Vagina (tissue), 2 donors: ENCODE results near the gene KRTAP12-3. TPM values are rescaled to one million over a fixed set of nuclear protein-coding genes. Genes with fewer than 3 reads are reported as not detected.

ENCODE experiments used
- DNase-seq, 2 donors: peaks; one replicate each; pipeline ENCODE4 v3.0.0-alpha.2; 2017; ENCODE audit errors: extremely low spot score in 2 of 2
- H3K27ac ChIP-seq: fragments of 200-600 bp; sonication (generic); one replicate; pipeline ENCODE4 v1.5.1; 2019
- H3K27me3 ChIP-seq: fragments of 200-600 bp; sonication (generic); one replicate; pipeline ENCODE4 v1.5.1; 2019
- H3K36me3 ChIP-seq, 2 donors: fragments of 200-600 bp; sonication (generic); one replicate each; pipeline ENCODE4 v1.5.1; 2017 to 2019
- H3K4me1 ChIP-seq: fragments of 200-600 bp; sonication (generic); one replicate; pipeline ENCODE4 v1.5.1; 2019
- H3K4me3 ChIP-seq, 2 donors: fragments of 200-600 bp; sonication (generic); 1 replicate in 1 of 2; 2 replicates in 1 of 2; pipeline ENCODE4 v1.5.1; 2016 to 2019
- H3K9me3 ChIP-seq: fragments of 200-600 bp; sonication (generic); one replicate; pipeline ENCODE4 v1.5.1; 2019
- CTCF ChIP-seq, 3 experiments: fragments of 450-650 bp in 2 of 3; fragments of 200-600 bp in 1 of 3; sonication (generic) in 1 of 3; IDR thresholded peaks; one replicate each; pipeline ENCODE4 v1.5.1; 2017 to 2019; ENCODE audit warnings: antibody characterized with exemption in 3 of 3, mild to moderate bottlenecking in 2 of 3, moderate library complexity in 2 of 3
- POLR2A ChIP-seq, 2 donors: fragments of 450-650 bp; IDR thresholded peaks; one replicate each; pipeline ENCODE4 v1.6.1; 2017; ENCODE audit warnings: antibody characterized with exemption in 2 of 2, mild to moderate bottlenecking in 2 of 2, moderate library complexity in 2 of 2
- POLR2AphosphoS5 ChIP-seq, 2 donors: sonication (generic); formaldehyde crosslinking; IDR thresholded peaks; one replicate each; pipeline ENCODE4 v1.9.0; 2017; ENCODE audit warnings: antibody characterized with exemption in 2 of 2, mild to moderate bottlenecking in 2 of 2, low read depth in 1 of 2; ENCODE audit not compliant: insufficient read depth in 1 of 2
- intact Hi-C: fragments of 100-400 bp; cut with DNase I; formaldehyde crosslinking; loops from one replicate; pipeline ENCODE4 v1.15.1; 2023
- total RNA-seq: library from RNA; depleted of rRNA; stranded (reverse); fragments of >200 nt; gene quantifications from one replicate; pipeline ENCODE4 v1.2.3, GENCODE V29; 2016

Gene KRTAP12-3
- total RNA-seq, 1 donor from 2014 or later = not detected

GRCh38 chr21:44697811-44698734 is 40.3 kb downstream of the KRTAP12-3 start:
- H3K27ac ChIP-seq = no peak overlapping the region
- H3K9me3 ChIP-seq = no peaks in the 10 kb centered on the region
- peak; percentile 76 to 89 for DNase-seq
- intact Hi-C loops = no loop called here
- peaks cover 3% of the 10 kb centered on the region for H3K27me3 ChIP-seq
- H3K4me1 ChIP-seq = no peaks in the 10 kb centered on the region
- H3K36me3 ChIP-seq = no peaks in the 10 kb centered on the region
- TF ChIP-seq POLR2A (IDR thresholded peaks at IDR 0.05) = no peak
- TF ChIP-seq POLR2AphosphoS5 (IDR thresholded peaks at IDR 0.05; ENCODE audit: insufficient read depth in 1 of 2, low read depth in 1 of 2) = no peak
- TF ChIP-seq CTCF (IDR thresholded peaks at IDR 0.05) = no peak
- no peak overlapping the region for H3K4me3 ChIP-seq

- H3K4me1 ChIP-seq = no peaks in the 10 kb centered on the region
- no peaks in the 10 kb centered on the region for H3K36me3 ChIP-seq
- H3K4me3 ChIP-seq = no peak overlapping the region
- peak; percentile 55 to 58 for DNase-seq
- no peak overlapping the region for H3K27ac ChIP-seq
- intact Hi-C loops = no loop called here
- no peaks in the 10 kb centered on the region for H3K9me3 ChIP-seq
- H3K27me3 ChIP-seq = peaks cover 3% of the 10 kb centered on the region
- TF ChIP-seq POLR2AphosphoS5 (IDR thresholded peaks at IDR 0.05; ENCODE audit: insufficient read depth in 1 of 2, low read depth in 1 of 2) (no peak), POLR2A (IDR thresholded peaks at IDR 0.05) (no peak), CTCF (IDR thresholded peaks at IDR 0.05) (no peak)
Observed at GRCh38 chr21:44699502-44700001, 41.8 kb downstream of the KRTAP12-3 start.

GRCh38 chr21:44700101-44701022 is 42.6 kb downstream of the KRTAP12-3 start:
- H3K27ac ChIP-seq = no peak overlapping the region
- peak; percentile 42 to 87 for DNase-seq
- no peak for TF ChIP-seq CTCF (IDR thresholded peaks at IDR 0.05)
- TF ChIP-seq POLR2AphosphoS5 (IDR thresholded peaks at IDR 0.05; ENCODE audit: insufficient read depth in 1 of 2, low read depth in 1 of 2) = no peak
- no peak for TF ChIP-seq POLR2A (IDR thresholded peaks at IDR 0.05)
- H3K27me3 ChIP-seq = peaks cover 3% of the 10 kb centered on the region
- H3K4me3 ChIP-seq = no peak overlapping the region
- intact Hi-C loops = no loop called here
- no peaks in the 10 kb centered on the region for H3K4me1 ChIP-seq
- no peaks in the 10 kb centered on the region for H3K36me3 ChIP-seq
- H3K9me3 ChIP-seq = no peaks in the 10 kb centered on the region

- intact Hi-C loops = no loop called here
- TF ChIP-seq POLR2A (IDR thresholded peaks at IDR 0.05) (no peak), POLR2AphosphoS5 (IDR thresholded peaks at IDR 0.05; ENCODE audit: insufficient read depth in 1 of 2, low read depth in 1 of 2) (no peak), CTCF (IDR thresholded peaks at IDR 0.05) (no peak)
- peaks cover 3% of the 10 kb centered on the region for H3K27me3 ChIP-seq
- H3K27ac ChIP-seq = no peak overlapping the region
- H3K36me3 ChIP-seq = no peaks in the 10 kb centered on the region
- no peaks in the 10 kb centered on the region for H3K4me1 ChIP-seq
- peak in 1 of 2 donors; percentile 40 for DNase-seq
- H3K9me3 ChIP-seq = no peaks in the 10 kb centered on the region
- H3K4me3 ChIP-seq = no peak overlapping the region
Observed at GRCh38 chr21:44701023-44701400, 43.3 kb downstream of the KRTAP12-3 start.
